GM12874 (cell line): Measurements from ENCODE around the gene GRXCR2.

Experiments used
- CTCF ChIP-seq: IDR thresholded peaks from 2 replicates; pipeline ENCODE4 v1.5.1; 2011; ENCODE audit warnings: low read depth, mild to moderate bottlenecking, control low read depth, low read length, moderate library complexity; ENCODE audit not compliant: insufficient read depth

Gene GRXCR2

DNA sequence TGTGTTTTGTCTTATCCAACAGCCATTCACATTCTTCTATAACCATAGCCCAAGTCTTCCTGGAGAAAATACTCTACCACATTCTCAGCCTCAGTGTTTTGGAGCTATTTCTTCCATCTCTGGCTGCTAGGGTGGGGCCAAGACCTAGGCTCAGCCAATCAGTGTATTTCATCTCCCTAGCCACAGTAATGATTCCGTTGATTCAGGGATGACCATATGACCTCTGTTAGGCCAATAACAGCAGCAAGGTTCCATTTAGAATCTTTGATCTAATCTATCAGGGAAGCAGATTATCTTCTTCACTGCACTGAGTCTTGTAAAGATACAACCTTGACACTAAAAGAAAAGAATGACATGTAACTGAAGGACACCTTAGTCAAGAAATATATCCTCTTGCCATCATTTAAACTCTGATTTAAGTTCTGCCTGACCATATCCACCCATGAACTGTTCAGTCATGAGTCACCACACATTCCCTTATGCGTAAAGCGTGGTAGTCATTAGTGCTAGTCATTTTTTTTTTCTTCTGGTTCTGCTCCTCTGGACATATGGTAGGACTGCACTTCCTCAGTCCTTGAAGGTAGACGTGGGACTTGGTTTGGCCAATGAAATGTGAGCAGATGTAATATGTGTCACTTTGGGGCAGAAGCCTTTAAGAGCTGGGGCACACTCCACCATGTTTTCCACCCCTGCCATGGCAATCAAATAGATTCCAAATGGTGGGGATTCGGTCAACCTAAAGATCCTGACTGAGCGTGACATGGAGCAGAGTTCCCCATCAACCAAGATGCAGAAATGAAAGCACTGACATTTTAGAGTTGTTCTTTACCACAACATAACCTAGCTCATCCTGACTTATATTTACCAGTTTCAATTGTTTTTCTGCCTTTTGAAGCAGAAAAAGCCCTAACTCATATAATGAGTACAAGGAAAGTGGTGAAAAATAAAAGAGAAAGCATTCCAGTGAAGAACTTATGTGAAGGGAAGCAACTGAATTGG, 25.0 kb downstream of the GRXCR2 start:
- TF ChIP-seq CTCF = no peak

DNA sequence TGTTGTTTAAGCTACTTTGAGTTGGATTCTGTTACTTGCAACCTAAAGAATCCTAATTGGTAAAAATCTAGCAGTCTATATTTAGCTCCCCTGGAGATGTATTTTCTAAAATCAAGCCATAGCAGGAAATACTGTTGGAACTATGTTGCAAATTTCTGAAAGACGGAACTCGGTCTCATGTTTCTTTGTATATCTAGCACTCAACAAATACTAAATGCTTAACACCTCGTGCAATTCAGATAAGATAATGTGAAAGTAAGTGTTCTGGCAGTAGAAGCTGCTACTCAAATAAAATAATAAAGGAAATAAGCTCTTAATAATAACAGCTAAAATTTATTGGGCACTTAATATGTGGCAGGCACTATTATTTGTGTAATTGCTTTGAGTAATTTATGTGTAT, 26.7 kb downstream of the GRXCR2 start:
- TF ChIP-seq CTCF = no peak

DNA sequence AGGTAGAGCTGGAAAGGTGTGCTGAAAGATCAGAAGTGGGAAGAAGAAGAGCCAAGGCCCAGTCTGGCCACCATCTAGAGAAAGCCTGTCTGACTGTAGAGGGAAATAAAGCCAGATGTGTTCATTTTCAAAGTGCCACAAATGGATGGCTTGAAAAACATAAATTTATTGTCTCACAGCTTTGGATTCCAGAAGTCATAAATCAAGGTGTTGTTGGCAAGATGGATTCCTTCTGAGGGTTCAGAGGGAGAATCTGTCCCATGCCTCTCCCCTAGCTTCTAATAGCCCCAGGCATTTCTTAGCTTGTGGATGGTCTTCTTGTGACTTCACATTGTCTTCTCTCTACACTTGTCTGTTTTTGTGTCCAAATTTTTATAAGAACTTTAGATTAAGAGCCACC, 31.5 kb downstream of the GRXCR2 start:
- no peak for TF ChIP-seq CTCF

DNA sequence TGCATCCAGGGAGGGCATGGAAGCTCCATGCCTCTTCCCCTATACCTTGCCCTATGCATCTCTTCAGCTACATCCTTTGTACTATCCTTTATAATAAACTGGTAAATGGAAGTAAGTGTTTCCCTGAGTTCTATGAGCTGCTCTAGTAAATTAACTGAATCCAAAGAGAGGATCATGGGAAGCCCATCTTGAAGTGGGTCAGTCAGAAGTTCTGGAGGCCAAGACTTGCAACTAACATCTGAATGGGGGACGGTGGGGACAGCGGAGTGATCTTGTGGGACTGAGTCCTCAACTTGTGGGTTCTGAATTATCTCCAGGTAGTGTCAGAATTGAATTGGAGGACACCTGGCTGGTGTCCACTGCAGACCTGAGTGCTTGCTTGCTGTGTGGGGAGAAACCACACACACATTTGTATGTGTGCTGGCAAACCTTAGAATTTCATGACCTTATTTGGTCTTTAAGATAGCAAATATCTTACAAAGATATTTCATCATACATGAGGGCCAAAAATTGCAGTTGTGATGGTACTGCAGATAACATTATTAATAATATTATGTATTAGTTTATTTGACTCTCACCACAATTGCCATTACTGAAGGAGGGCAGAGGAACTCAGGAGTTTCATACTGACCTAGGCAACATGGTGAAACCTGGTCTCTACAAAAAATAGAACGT, 32.2 kb downstream of the GRXCR2 start:
- no peak for TF ChIP-seq CTCF

DNA sequence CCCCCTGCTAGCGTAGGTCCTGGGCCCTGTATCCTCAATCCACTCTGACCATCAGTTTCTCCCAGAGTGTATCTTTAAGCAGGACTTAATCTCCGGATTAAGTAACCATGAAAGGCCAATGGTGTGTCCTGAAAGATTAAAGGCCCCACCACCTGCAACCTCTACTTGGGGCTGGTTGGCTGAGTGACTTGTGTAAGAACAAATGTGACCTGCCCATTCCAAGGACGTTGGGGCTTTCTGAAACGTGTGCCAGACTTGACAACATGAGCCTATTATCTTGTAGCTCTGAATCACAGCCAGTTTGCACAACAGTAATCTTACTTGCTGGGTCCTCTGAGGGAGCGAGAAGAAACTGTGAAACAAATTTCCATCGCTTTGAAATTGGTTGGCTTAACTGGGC, 34.5 kb downstream of the GRXCR2 start:
- TF ChIP-seq CTCF = no peak

DNA sequence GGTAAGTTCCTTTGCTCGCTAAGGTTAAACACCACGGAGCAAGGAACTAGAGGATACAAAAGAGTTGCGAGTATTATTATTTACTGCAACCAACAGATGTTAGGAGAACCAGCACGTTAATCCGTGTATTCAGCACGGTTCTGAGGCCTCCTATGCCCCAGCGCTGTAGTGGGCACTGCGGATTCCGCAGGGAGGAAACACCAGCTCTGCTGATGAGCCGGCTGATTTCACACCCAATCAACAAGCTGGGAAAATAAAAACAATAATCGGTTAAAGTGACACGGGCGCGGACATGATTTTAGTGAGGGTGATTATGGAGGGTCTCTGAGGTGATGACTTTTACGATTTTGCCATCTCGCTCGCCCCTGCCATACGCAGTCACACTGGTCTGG, 37.0 kb downstream of the GRXCR2 start:
- no peak for TF ChIP-seq CTCF
